Inferior parietal cortex (tissue), 1 donor: ENCODE results near the gene CFAP100.

Source experiments
- DNase-seq: peaks from one replicate; pipeline ENCODE4 v3.0.0-alpha.2; 2016; ENCODE audit errors: extremely low spot score

CFAP100 gene

GRCh38 chr3:126394179-126394976, at the start of gene CFAP100:
Gene CFAP100, plus strand, starts transcription at chr3:126394909. Its CDS starts 1,092 bp downstream, at chr3:126396001.
- no peak for DNase-seq

GRCh38 chr3:126345231-126345630, 49.5 kb upstream of the CFAP100 start:
- DNase-seq = no peak

DNA sequence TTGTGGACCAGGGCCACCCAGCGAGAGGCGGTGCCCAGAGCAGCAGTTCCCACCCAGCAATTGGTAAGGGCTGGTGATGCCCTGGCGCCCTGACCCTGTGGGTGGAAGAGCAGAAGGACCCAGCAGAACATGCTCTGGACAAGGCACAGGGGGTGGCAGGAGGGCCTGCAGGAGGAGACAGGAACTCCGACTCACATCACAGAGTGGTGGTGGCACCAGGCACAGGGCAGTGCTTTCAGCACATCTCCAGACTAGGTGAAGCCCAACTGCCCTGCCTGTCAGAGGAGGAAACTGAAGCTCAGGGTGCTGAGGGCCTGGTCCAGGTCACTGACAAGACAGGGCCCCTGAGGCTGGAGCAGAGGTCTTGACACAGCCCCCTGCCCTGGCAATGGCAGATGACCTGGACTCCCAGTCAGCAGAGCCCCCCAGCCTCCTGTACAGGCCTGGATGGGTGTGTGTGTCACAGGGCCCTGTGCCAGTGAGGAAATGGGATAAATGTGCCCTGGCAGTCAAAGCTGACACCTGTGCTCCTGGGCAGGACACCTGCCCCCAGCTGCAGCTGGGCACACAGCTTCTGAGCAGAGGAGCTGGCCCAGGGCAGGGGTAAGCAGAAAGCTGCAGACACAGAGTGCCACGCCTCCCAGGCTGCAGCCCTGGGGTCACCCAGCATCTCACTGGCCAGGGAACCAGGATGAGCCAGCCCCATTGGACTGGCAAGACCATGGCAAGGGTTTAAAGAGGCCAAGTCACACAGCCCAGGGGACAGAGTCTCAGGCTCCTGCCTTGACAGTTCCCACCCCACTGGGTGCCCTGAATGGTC, 48.9 kb upstream of the CFAP100 start:
- no peak for DNase-seq

- DNase-seq = no peak
Measured at GRCh38 chr3:126346466-126346865, 48.2 kb upstream of the CFAP100 start.

DNA sequence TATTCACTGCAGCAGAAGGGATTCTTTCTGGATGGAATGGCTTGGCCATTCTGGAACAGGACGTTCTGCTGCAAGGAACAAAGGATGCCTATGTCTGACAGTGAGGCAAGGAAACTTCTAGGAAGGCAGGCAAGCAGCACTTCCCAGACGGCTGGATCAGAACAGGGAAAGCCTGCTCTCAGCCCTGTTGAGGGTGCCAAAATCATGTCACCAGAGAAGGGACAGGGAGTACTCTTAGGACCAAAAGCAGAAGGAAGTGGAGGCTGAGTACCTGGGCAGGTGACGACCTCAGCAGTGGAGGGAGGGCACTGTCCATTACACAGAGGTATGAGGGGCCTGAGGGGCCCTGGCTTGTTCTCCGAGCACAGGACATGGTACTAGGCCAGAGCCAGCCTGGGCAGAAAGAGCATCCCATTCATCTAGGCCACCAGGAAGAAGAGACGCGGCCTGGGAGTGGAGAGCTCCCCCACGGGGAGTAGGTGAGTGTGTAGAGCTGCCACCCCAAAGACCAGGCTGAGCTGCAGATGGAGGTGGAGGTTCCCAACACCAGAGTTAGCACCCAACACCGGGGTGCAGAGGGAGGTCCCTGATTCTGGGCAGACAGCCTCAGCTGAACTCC, 47.1 kb upstream of the CFAP100 start:
- DNase-seq = no peak

DNA sequence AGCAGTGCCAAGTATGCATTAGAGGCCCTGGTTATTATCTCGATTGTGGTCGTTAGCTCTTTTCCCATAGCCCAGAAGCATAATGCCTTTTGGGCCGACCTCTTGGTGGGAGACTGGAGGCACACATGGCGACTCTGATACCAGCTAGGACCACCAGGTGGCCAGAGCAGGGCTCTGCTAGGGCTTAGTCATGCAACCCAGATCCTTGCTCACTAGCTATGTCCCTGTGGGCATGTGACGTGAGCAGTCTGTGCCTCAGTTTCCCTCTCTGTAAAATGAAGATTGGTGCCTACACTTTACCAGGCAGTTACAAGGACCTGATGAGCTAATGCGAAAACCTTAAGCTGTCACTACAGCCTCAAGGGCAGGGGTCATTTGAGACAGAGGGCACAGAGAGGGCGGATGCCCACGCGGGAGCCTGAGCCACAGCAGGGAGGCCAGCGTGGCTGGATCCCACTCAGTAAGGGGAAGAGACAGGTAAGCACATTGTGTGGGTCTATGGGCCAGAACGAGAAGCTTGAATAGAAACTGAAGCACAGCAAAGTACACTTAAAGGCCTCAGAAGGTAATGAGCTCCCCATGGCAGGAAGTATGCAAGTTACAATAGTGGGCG, 46.3 kb upstream of the CFAP100 start:
- no peak for DNase-seq

GRCh38 chr3:126349071-126349470, 45.6 kb upstream of the CFAP100 start:
- DNase-seq = no peak

GRCh38 chr3:126349611-126350501, 44.9 kb upstream of the CFAP100 start:
- DNase-seq = no peak

DNA sequence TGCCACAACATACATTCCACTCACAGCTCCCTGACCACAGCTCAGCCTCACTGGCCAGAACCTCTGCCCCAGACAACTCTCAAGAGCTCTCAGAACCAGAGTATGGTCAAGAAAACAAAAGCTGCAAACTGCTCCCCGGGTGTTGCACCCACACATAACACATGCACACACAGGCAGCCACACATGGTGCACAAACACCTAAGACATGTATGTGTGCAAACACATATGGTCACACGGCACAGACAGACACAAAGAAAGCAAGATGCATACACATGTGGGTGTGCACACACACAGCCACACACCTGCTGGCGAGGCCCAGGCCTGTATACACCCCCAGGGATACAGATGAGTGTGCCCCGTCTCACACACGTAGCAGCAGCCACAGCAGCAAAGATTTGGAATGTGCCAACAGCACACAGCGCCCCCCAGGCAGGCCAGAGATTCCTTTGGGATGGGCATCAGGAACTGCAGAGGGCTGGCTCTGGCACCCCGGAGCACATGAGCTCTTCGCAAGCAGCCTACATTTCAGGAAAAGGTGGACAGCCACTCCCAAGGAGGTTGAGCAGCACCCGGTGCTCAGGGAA, 44.1 kb upstream of the CFAP100 start:
- DNase-seq = no peak

DNA sequence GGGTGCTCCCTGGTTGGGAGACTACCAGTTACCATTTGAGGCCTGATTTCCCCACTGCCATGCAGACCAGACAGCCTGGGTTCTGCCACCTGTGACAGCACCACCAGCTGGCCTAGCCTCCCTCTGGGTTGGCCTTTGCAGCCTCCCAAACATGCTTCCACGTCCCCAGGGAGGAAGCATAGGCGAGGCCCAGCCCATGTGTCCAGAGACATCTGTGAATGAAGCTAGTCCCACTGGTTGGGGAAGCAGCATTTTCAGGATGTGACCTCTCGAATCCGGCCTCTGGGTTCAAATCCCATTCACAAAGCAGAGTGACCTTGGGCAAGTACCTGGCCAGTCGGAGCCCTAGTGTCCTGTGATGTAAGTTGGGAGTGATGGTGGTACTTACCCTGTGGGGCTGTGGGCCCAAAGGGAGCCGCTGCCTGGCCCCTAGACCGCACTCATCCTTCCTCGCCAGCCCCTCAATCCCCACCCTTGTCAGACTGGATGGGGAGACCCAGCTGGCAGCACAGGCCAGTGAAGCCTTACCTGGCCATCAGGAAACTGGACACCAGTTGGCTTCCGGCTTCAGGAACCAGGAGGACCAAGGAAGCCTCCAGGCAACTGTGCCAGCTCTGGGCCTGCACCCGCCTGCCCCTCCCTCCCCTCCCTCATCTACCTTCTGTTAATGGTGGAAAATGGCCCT, 43.5 kb upstream of the CFAP100 start:
- DNase-seq = no peak

- no peak for DNase-seq
Measured at GRCh38 chr3:126351771-126352475, 42.8 kb upstream of the CFAP100 start.

DNA sequence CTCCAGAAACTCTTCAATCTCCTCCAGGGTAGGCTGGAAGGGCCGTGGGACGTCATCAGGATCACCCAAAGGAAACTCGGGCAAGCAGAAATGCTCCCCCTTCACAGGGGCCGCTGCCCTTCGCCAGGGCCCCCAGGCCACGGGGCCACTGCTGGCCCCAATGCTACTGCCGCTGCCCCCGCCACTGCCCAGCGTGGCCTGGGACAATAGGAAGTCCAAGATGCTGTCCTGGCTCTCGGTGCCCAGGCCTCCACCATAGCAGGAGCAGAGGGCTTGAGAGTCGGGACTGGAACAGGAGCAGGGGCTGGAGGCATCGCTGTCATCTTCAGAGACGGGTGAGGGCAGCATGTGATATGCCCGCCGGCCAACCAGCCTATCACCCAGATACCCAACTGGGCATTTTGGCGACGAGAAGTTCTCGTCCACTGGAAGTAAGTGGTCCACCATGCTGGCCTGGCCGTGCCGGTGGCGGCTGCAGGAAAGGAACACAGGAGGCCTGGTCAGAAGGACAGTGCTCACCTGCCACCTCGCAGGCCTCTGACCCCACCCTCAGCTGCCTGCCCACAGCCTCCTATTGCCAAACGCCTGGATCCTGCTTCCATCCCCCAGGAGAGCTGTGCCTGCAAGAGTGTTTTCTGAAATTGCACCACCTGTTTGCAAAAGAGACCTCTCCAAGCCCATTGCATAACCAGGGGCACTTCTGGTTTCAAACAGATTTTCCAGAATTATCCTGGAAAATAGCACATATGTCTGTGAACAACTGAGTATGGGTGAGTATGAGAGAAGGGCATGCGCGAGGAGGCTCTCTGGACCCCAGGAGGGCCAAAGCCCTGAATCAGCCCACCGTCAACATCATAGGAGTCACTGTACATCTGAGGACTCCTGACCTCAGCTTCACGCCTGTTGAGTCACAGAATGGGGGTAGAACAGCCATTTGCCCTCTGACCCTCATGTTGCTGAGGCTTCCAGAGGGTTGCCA, 41.9 kb upstream of the CFAP100 start:
- DNase-seq = no peak

- no peak for DNase-seq
Measured at GRCh38 chr3:126353694-126354321, 40.9 kb upstream of the CFAP100 start.

GRCh38 chr3:126354776-126355175, 39.9 kb upstream of the CFAP100 start:
- DNase-seq = no peak

DNA sequence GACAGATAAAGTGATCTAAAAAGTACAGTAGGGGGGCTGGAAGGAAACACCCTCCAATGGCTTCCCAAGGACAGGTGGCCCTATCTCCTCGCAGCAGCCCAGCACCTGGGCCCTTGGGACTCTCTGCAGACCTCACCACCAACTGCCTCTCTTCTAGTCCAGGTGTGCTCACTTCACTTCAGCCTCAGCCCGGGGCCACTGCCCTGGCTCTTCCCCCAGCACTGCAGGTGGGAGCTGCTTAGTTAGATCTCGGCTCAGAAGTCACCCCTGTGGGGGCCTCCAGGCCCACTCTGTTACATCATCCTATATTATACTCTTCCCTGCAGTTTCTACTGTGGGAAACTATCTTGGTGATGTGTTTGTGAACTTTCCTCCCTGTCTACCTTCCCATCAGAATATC, 39.5 kb upstream of the CFAP100 start:
- no peak for DNase-seq

GRCh38 chr3:126355777-126356372, 38.8 kb upstream of the CFAP100 start:
- peak; percentile 85 for DNase-seq
